HTERT RPE-1 (cell line): ENCODE measurements around the gene IFIT1.

Experiments
- in situ Hi-C: fragments of 300-500 bp; cut with MboI; formaldehyde crosslinking; loops from 4 replicates; pipeline ENCODE4 v1.14.3; 2020; ENCODE audit warnings: low sequenced_read_pairs

The IFIT1 gene

GRCh38 chr10:89427629-89428028 is 35.2 kb downstream of the IFIT1 start:
- in situ Hi-C loops = loop anchor here (25.0 kb wide), 1 partner anchor 135 kb away; no protein-coding TSS in a partner anchor

DNA sequence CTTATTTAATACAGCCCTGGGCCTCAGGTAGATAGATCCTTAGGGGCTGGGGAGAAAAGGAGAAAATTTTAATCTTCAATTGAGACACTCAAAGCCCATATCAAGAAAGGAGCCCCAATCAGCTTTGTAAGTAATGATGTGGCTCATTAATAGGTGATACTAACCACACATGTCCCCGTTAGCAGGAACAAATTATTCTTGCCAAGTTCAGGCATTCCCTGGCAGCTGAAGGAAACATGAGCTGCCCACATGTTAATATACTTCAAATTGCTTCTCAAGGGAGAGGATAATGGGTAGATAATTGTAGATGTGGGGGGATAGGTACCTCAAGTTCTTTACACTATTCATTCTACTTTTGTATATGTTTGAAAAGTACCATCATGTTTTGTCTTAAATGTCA is 36.5 kb downstream of the IFIT1 start:
- in situ Hi-C loops = loop anchor here (25.0 kb wide), 1 partner anchor 133 kb away; no protein-coding TSS in a partner anchor

DNA sequence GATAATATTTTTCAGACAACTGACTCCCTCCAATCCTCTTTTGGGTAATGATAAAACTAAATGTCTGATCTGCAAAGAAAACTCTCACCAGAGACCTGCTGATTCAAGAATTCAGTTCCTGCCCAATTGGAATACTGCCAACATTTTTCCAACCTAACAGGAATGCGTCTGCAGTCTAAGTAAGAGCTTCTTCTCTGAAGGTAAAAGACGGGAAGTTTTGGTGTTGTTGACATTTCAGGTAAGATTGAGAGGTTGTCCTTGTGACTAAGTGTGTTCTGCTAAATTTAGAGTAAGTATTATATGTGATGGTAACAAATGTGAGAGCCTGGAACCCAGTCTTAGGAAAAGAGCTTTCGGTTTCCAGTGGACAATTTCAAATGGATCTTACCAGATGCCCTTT is 39.6 kb downstream of the IFIT1 start:
- in situ Hi-C loops = loop anchor here (25.0 kb wide), 1 partner anchor 130 kb away; no protein-coding TSS in a partner anchor

- in situ Hi-C loops = loop anchor here (25.0 kb wide), 1 partner anchor 124 kb away; no protein-coding TSS in a partner anchor
These were observed 46.1 kb downstream of the IFIT1 start for GRCh38 chr10:89438525-89438924.

DNA sequence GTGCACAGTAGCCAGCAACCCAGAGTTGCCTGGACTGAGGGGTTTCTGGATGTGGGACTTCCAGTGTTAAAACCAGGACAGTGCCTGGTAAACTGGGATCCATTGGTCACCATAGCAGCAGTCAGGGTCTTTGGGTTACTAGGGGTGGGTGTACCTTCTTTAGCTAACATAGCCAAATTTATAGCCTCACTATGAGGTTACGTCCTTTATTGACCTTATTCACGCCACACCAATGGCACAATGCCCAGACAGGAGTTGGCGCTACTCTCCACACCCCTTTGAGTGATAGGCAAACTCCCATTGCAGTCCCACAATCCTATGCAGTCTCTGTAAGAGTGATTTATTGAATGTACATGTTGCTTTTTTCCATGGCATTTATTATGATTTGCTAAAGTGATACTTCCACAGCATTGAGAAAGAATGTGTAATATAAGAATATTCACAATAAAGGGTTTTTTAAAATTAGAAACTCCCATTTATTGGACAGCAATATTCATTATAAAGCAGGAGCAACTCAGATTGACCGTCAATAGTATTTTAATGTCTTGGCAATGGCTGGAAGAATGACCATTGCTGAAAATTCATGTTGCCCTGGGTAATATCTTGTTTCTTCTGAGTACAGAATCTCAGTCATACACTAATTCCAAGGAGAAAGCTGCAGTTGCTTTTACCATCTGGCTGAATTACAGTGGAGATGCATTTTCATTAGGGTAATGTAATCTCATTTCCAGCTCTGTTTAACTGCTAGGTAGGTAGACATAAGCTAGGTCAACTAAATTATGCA is 48.0 kb downstream of the IFIT1 start:
- in situ Hi-C loops = loop anchor here (25.0 kb wide), 1 partner anchor 122 kb away; no protein-coding TSS in a partner anchor

DNA sequence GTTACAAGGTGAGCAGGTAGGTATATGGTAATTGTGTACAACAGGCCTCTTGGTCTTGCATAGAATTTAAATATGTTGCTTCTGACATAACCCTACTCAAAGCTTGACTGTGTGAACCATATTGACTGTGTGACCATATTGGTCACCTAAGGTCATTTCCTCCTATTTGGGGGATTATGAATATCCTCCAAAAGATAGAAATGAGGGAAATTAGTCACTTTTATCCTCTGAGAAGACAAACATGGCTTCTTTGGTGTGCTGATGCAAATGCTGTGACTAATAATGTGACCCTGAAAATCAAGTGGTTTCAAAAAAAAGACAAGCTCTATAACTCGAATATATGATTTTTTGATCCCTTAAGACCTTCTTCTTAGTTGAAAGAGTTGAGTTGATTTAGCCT is 49.9 kb downstream of the IFIT1 start:
- in situ Hi-C loops = loop anchor here (25.0 kb wide), 1 partner anchor 120 kb away; no protein-coding TSS in a partner anchor

- in situ Hi-C loops = loop anchor here (25.0 kb wide), 1 partner anchor 117 kb away; no protein-coding TSS in a partner anchor
These were observed 52.4 kb downstream of the IFIT1 start for GRCh38 chr10:89444819-89445218.

- in situ Hi-C loops = no loop called here
These were observed 58.5 kb downstream of the IFIT1 start for GRCh38 chr10:89450901-89451300.

GRCh38 chr10:89452193-89452592 is 59.8 kb downstream of the IFIT1 start:
- in situ Hi-C loops = no loop called here

DNA sequence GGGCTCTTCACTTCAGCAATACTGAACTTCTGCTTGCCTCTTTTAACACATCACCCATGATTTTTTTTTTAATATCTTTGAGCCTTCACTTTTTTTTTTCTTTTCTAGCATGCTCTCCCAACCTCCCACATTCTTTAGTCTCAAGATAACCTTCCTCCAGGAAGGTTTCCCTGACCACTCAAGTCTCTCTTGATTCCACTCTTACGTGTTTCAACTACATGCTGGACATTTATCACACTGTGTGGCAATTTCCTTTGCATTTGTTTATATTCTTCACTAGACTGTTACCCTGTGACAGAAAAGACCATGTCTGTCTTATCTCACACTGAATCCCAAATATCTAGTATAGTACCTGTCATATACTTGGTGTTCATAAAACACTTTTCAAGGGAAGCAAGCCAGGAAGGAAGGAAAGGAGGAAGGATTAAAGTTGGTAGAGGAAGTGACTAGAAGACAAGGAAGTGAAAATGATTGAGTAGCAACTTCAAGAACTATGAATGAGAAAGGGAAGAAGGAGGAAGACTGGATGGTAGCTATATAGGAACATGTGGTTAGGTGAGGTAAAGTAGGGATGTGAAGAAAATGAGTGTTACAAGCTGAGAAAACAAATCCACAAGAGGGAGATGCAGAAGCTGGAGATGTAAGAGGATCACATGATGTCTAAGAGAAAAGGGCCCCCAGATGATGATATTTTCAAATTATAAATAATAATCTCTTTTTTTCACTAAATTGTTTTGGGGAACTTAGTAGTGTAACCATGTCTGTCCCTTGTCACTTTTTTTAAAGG is 62.3 kb downstream of the IFIT1 start:
- in situ Hi-C loops = no loop called here
